ENCODE measurements around the gene ETV6.

ETV6 gene

DNA sequence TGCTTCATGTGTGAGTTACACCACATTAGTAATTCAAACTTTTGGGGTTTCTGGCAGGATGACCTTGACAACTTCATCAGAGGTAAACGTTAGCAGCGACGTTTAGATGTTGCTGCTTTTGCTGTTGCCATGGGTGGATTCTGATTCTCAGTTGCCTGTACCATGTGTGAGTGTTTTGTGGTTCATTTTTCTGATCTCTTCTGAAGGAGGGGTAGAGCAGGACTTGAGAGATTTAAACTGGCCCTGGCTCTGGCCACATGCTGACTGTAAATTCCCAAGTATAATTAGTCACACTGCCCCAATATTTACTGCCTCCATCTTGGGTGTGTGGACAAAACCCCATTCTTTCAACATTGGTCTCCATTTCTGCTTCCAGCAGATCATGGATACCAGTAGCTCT, 110.4 kb downstream of the ETV6 start:
- TF ChIP-seq CTCF (IDR thresholded peaks at IDR 0.05; ENCODE audit: borderline replicate concordance, control extremely low read depth, extremely low read depth, insufficient read depth, missing control alignments) = no peak
- in situ Hi-C loops (cut with MboI; ENCODE audit: low sequenced_read_pairs, unreplicated experiment) = no loop called here

GRCh38 chr12:11761869-11762567, 112.5 kb downstream of the ETV6 start:
- peak; percentile 40 for DNase-seq (ENCODE audit: low spot score)
- in situ Hi-C loops (cut with MboI; ENCODE audit: low sequenced_read_pairs, unreplicated experiment) = no loop called here
- no peak for TF ChIP-seq CTCF (IDR thresholded peaks at IDR 0.05; ENCODE audit: borderline replicate concordance, control extremely low read depth, extremely low read depth, insufficient read depth, missing control alignments)

More for the DNA sequence above, 110.4 kb downstream of the ETV6 start:
- DNase-seq (ENCODE audit: low spot score) = no peak

GRCh38 chr12:11762723-11763326, 113.4 kb downstream of the ETV6 start:
- no peak for TF ChIP-seq CTCF (IDR thresholded peaks at IDR 0.05; ENCODE audit: borderline replicate concordance, control extremely low read depth, extremely low read depth, insufficient read depth, missing control alignments)
- DNase-seq (ENCODE audit: low spot score) = no peak
- in situ Hi-C loops (cut with MboI; ENCODE audit: low sequenced_read_pairs, unreplicated experiment) = no loop called here

DNA sequence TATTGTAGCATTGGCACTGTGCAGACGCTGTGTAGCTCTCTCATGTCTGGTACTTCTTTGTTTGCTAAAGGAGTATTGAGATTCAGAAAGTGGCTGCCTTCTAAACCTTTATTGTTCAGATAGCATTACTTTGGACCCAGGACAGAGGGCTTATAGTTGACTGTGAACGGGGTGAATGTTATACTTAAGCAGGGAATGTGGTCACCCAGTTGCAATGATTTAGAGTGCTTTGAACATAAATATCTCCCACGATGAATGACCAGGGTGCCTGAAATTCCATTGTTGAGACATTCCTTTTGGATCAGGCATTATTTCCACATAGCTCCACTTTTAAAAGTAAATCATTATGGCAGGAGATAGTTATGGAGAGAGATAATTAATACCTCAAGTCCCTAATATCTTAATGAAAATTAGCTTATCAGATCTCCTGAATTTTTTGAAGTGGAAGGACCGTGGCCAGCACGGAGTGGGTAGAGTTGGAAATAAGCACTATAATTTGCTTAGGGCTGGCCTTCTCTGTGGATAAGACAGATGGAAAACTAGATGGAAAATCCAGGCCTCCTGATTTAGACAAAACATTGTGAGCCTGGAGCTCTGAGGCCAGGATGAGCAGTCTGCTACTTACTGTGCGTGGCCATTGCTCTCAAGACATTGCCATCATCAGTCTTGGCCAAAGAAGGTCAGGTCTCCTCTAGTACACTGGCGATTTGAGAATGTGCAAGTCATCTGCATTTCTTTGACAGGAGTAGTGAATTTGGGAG, 114.5 kb downstream of the ETV6 start:
- DNase-seq (ENCODE audit: low spot score) = no peak
- no peak for TF ChIP-seq CTCF (IDR thresholded peaks at IDR 0.05; ENCODE audit: borderline replicate concordance, control extremely low read depth, extremely low read depth, insufficient read depth, missing control alignments)
- in situ Hi-C loops (cut with MboI; ENCODE audit: low sequenced_read_pairs, unreplicated experiment) = no loop called here

DNA sequence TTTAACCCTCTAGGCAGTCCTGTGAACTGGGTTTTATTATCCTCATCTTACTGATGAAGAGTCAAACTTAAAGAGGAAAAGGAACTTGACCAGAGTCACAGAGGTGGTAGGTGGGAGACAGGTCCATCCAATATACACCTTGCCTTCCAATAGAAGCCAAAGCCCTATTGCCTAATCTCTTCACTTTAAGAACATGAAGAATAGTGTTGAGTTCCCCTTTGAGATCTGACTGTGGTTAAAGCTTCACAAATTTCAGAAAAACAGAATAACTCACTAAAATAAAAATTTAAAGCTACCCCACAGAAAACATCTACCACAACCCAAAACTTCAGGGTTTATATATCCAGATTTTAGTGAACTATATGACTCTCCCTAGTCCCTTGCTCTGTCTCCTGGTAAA, 115.4 kb downstream of the ETV6 start:
- in situ Hi-C loops (cut with MboI; ENCODE audit: low sequenced_read_pairs, unreplicated experiment) = no loop called here
- TF ChIP-seq CTCF (IDR thresholded peaks at IDR 0.05; ENCODE audit: borderline replicate concordance, control extremely low read depth, extremely low read depth, insufficient read depth, missing control alignments) = no peak
- DNase-seq (ENCODE audit: low spot score) = no peak

- in situ Hi-C loops (cut with MboI; ENCODE audit: low sequenced_read_pairs, unreplicated experiment) = no loop called here
- TF ChIP-seq CTCF (IDR thresholded peaks at IDR 0.05; ENCODE audit: borderline replicate concordance, control extremely low read depth, extremely low read depth, insufficient read depth, missing control alignments) = no peak
- DNase-seq (ENCODE audit: low spot score) = no peak
Measured at GRCh38 chr12:11765421-11765816, 115.9 kb downstream of the ETV6 start.

Data from GM13976 (cell line).